NB4 (cell line): Measurements from ENCODE around the gene PDE4B.

Experiments used
- CTCF ChIP-seq: IDR thresholded peaks from one replicate; pipeline ENCODE4 v1.5.1; 2012; ENCODE audit warnings: low read depth, low read length
- MAX ChIP-seq: IDR thresholded peaks from 2 replicates; pipeline ENCODE4 v1.6.1; 2011; ENCODE audit warnings: low read depth, low read length
- MYC ChIP-seq: IDR thresholded peaks from 2 replicates; pipeline ENCODE4 v1.6.1; 2011; ENCODE audit warnings: low read depth, low read length
- POLR2A ChIP-seq: IDR thresholded peaks from 2 replicates; pipeline ENCODE4 v1.6.1; 2011; ENCODE audit warnings: mild to moderate bottlenecking; ENCODE audit not compliant: insufficient read length; ENCODE audit errors: extremely low read depth

- no peak for TF ChIP-seq POLR2A
- no peak for TF ChIP-seq CTCF
- no peak for TF ChIP-seq MAX
- no peak for TF ChIP-seq MYC
Measured at GRCh38 chr1:66247415-66248208, 454.9 kb downstream of the PDE4B start.
